Neural progenitor cell (in vitro differentiated cells): ENCODE measurements around the gene BPIFB2. TPM values are rescaled to one million over a fixed set of nuclear protein-coding genes. Genes with fewer than 3 reads are reported as not detected.

Source experiments
- DNase-seq: peaks from one replicate; pipeline ENCODE4 v3.0.0-alpha.2; 2016; ENCODE audit warnings: low spot score
- H2AFZ ChIP-seq: fragments of 200-600 bp; sonication (generic); replicated peaks from 2 replicates; pipeline ENCODE4 v1.6.1; 2016; ENCODE audit warnings: antibody characterized with exemption
- H3F3A ChIP-seq: fragments of 200-600 bp; sonication (generic); 2 replicates; pipeline ENCODE4 v1.6.1; 2016; ENCODE audit warnings: antibody characterized with exemption, low read depth
- H3K27ac ChIP-seq: fragments of 200-600 bp; sonication (generic); 2 replicates; pipeline ENCODE4 v1.5.1; 2016; ENCODE audit warnings: mild to moderate bottlenecking
- H3K27me3 ChIP-seq: fragments of 200-600 bp; sonication (generic); 2 replicates; pipeline ENCODE4 v1.6.1; 2016; ENCODE audit warnings: mild to moderate bottlenecking, moderate library complexity
- H3K36me3 ChIP-seq: fragments of 200-600 bp; sonication (generic); 2 replicates; pipeline ENCODE4 v1.5.1; 2016
- H3K4me1 ChIP-seq: fragments of 200-600 bp; sonication (generic); 2 replicates; pipeline ENCODE4 v1.6.1; 2016; ENCODE audit warnings: mixed run types
- H3K4me2 ChIP-seq: fragments of 200-600 bp; sonication (generic); 2 replicates; pipeline ENCODE4 v1.6.1; 2016
- H3K4me3 ChIP-seq: fragments of 200-600 bp; sonication (generic); 2 replicates; pipeline ENCODE4 v1.5.1; 2016
- H3K79me2 ChIP-seq: fragments of 200-600 bp; sonication (generic); 2 replicates; pipeline ENCODE4 v1.6.1; 2016; ENCODE audit warnings: low read depth
- H3K9ac ChIP-seq: fragments of 200-600 bp; sonication (generic); 2 replicates; pipeline ENCODE4 v1.6.1; 2016
- H3K9me3 ChIP-seq: fragments of 200-600 bp; sonication (generic); 2 replicates; pipeline ENCODE4 v1.5.1; 2016; ENCODE audit warnings: low read depth
- H4K20me1 ChIP-seq: fragments of 200-600 bp; sonication (generic); 2 replicates; pipeline ENCODE4 v1.6.1; 2016; ENCODE audit warnings: low read depth
- H3K27ac Mint-ChIP-seq: 3 replicates; pipeline ENCODE4 v1.8.0; 2021; ENCODE audit warnings: mixed read lengths
- H3K27me3 Mint-ChIP-seq: 2 replicates; pipeline ENCODE4 v1.8.0; 2022; ENCODE audit warnings: low read depth, mild to moderate bottlenecking, inconsistent platforms, moderate library complexity, mixed read lengths; ENCODE audit not compliant: insufficient read depth
- H3K36me3 Mint-ChIP-seq: 3 replicates; pipeline ENCODE4 v1.8.0; 2021; ENCODE audit warnings: mixed read lengths
- H3K4me1 Mint-ChIP-seq: 3 replicates; pipeline ENCODE4 v1.8.0; 2021; ENCODE audit warnings: mixed read lengths
- H3K4me3 Mint-ChIP-seq: 3 replicates; pipeline ENCODE4 v1.8.0; 2021; ENCODE audit warnings: mild to moderate bottlenecking, moderate library complexity, mixed read lengths
- H3K9me3 Mint-ChIP-seq: 3 replicates; pipeline ENCODE4 v1.8.0; 2020; ENCODE audit warnings: mixed read lengths
- CTCF ChIP-seq: fragments of 200-600 bp; sonication (generic); IDR thresholded peaks from 2 replicates; pipeline ENCODE4 v1.5.1; 2017; ENCODE audit warnings: antibody characterized with exemption, mild to moderate bottlenecking
- EZH2 ChIP-seq: fragments of 200-600 bp; sonication (generic); IDR thresholded peaks from 2 replicates; pipeline ENCODE4 v1.6.1; 2017; ENCODE audit warnings: antibody characterized with exemption, mild to moderate bottlenecking, moderate library complexity
- EZH2phosphoT487 ChIP-seq: fragments of 200-600 bp; sonication (generic); IDR thresholded peaks from 2 replicates; pipeline ENCODE4 v1.6.1; 2017; ENCODE audit warnings: antibody characterized with exemption
- total RNA-seq: library from RNA; depleted of rRNA; stranded (reverse); fragments of >200 nt; gene quantifications from 2 replicates; pipeline ENCODE4 v1.2.3, GENCODE V29; 2015; ENCODE audit warnings: low replicate concordance

Gene BPIFB2
- total RNA-seq, 1 donor from 2014 or later = not detected

GRCh38 chr20:33018169-33018931 is 10.8 kb downstream of the BPIFB2 start:
- H3K4me1 Mint-ChIP-seq = peaks cover 11% of the 10 kb centered on the region
- no peak for TF ChIP-seq EZH2phosphoT487
- no peak for TF ChIP-seq CTCF
- TF ChIP-seq EZH2 = no peak
- peaks cover 21% of the 10 kb centered on the region for H3K27me3 Mint-ChIP-seq
- peak overlapping the region; percentile 21 for H3K27ac Mint-ChIP-seq
- H3K36me3 ChIP-seq = no peaks in the 10 kb centered on the region
- H2AFZ ChIP-seq = no peak overlapping the region
- no peak overlapping the region for H3K4me3 Mint-ChIP-seq
- no peaks in the 10 kb centered on the region for H3K9me3 ChIP-seq
- H3K9ac ChIP-seq = no peak overlapping the region
- no peak overlapping the region for H3K27ac ChIP-seq
- H3K36me3 Mint-ChIP-seq = no peaks in the 10 kb centered on the region
- no peaks in the 10 kb centered on the region for H3K27me3 ChIP-seq
- no peaks in the 10 kb centered on the region for H3K4me1 ChIP-seq
- DNase-seq = no peak
- H3F3A ChIP-seq = no peaks in the 10 kb centered on the region
- no peaks in the 10 kb centered on the region for H4K20me1 ChIP-seq
- no peaks in the 10 kb centered on the region for H3K9me3 Mint-ChIP-seq
- H3K4me3 ChIP-seq = no peak overlapping the region
- H3K4me2 ChIP-seq = no peak overlapping the region
- no peaks in the 10 kb centered on the region for H3K79me2 ChIP-seq

GRCh38 chr20:33019465-33020277 is 12.2 kb downstream of the BPIFB2 start:
- Histone ChIP-seq H4K20me1 (no peaks in the 10 kb centered on the region), H3K27me3 (peaks cover 13% of the 10 kb centered on the region), H2AFZ (no peak overlapping the region), H3K4me3 (no peak overlapping the region), H3K27ac (no peak overlapping the region), H3K9ac (no peak overlapping the region), H3K36me3 (no peaks in the 10 kb centered on the region), H3K79me2 (no peaks in the 10 kb centered on the region), H3F3A (no peaks in the 10 kb centered on the region), H3K4me2 (no peak overlapping the region), H3K9me3 (no peaks in the 10 kb centered on the region), H3K4me1 (no peaks in the 10 kb centered on the region)
- TF ChIP-seq CTCF (no peak), EZH2 (no peak), EZH2phosphoT487 (no peak)
- Mint-ChIP-seq H3K27ac (no peak overlapping the region), H3K27me3 (peaks cover 19% of the 10 kb centered on the region), H3K9me3 (no peaks in the 10 kb centered on the region), H3K36me3 (no peaks in the 10 kb centered on the region), H3K4me1 (peaks cover 6% of the 10 kb centered on the region), H3K4me3 (no peak overlapping the region)
- DNase-seq = no peak

GRCh38 chr20:33020278-33021161 is 13.0 kb downstream of the BPIFB2 start:
- Histone ChIP-seq H3K79me2 (no peaks in the 10 kb centered on the region), H3K4me1 (no peaks in the 10 kb centered on the region), H3K36me3 (no peaks in the 10 kb centered on the region), H3K4me2 (no peak overlapping the region), H3K9me3 (no peaks in the 10 kb centered on the region), H2AFZ (no peak overlapping the region), H3K9ac (no peak overlapping the region), H3K27me3 (peaks cover 20% of the 10 kb centered on the region), H4K20me1 (no peaks in the 10 kb centered on the region), H3K27ac (no peak overlapping the region), H3F3A (no peaks in the 10 kb centered on the region), H3K4me3 (no peak overlapping the region)
- no peak for DNase-seq
- Mint-ChIP-seq H3K4me3 (no peak overlapping the region), H3K27me3 (peaks cover 15% of the 10 kb centered on the region), H3K9me3 (no peaks in the 10 kb centered on the region), H3K36me3 (no peaks in the 10 kb centered on the region), H3K27ac (no peak overlapping the region), H3K4me1 (no peaks in the 10 kb centered on the region)
- TF ChIP-seq EZH2 = no peak
- no peak for TF ChIP-seq EZH2phosphoT487
- TF ChIP-seq CTCF = no peak
